ENCODE measurements around the gene GLI1. TPM values are rescaled to one million over a fixed set of nuclear protein-coding genes. Genes with fewer than 3 reads are reported as not detected.
A peak's percentile ranks its signal among the peaks of the same experiment; 100 is the strongest.

GLI1 gene
- total and polyA plus RNA-seq, 2 of the 13 experiments (the other 11 are each of a cell fraction or from before 2014, with no cell fraction given): 0.09 to 0.20 TPM

DNA sequence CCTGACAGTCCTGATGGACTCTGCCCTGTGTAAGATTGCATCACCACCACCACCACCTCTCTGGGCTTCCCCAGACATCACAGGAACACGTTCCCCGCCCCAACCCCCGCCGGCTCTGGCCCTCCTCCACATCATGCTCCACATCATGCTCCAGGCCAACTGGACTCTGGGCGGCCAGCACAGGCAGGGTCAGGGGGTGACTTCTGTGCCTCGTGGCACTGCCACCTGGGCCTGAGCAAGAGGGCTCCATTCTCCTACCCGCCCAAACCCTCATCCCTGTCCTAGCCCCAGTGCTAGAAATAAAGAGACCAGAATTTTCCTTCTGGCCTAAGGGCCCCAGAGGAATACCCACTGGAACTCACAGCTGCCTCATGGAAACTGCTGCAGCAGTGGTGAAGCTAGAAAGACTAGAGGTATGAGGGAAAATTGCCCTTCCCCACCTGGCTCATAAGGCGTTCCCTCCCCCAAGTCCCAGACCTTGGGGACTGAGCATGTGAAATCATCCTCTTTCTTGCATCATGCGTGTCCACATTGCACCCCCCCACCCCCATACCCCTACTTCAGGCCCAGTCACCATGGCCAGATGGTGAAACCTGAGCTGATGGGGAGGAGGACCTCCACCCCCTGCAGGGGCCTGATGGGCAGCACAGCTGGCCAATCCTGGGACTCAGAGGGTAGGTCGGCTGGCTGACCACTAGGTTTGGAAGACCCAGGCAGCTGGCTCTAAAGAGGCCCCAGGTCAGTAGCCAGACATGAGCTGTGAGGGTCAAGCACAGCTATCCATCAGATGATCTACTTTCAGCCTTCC, 4.8 kb upstream of the GLI1 start, which contains the start of gene INHBE (continued):
- TF ChIP-seq ZNF720 (CRISPR knock-in tag; IDR thresholded peaks at IDR 0.05): no peak
- TF ChIP-seq, protein P1, sequence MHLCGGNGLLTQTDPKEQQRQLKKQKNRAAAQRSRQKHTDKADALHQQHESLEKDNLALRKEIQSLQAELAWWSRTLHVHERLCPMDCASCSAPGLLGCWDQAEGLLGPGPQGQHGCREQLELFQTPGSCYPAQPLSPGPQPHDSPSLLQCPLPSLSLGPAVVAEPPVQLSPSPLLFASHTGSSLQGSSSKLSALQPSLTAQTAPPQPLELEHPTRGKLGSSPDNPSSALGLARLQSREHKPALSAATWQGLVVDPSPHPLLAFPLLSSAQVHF (CRISPR knock-in tag; IDR thresholded peaks at IDR 0.05): no peak
- TF ChIP-seq ZKSCAN1 (IDR thresholded peaks at IDR 0.05; ENCODE audit: low read length): no peak
- TF ChIP-seq PCBP1 (IDR thresholded peaks at IDR 0.05; ENCODE audit: borderline replicate concordance, low read depth, low read length): no peak
- TF ChIP-seq SMC3 (IDR thresholded peaks at IDR 0.05; ENCODE audit: low read length): peak; percentile 34; the same call in 1 of the 2 replicates
- TF ChIP-seq ZNF570 (CRISPR knock-in tag; IDR thresholded peaks at IDR 0.05; ENCODE audit: borderline replicate concordance): no peak
- peak; percentile 62 for TF ChIP-seq GATAD1 (CRISPR knock-in tag; IDR thresholded peaks at IDR 0.05)
- TF ChIP-seq, protein P2, sequence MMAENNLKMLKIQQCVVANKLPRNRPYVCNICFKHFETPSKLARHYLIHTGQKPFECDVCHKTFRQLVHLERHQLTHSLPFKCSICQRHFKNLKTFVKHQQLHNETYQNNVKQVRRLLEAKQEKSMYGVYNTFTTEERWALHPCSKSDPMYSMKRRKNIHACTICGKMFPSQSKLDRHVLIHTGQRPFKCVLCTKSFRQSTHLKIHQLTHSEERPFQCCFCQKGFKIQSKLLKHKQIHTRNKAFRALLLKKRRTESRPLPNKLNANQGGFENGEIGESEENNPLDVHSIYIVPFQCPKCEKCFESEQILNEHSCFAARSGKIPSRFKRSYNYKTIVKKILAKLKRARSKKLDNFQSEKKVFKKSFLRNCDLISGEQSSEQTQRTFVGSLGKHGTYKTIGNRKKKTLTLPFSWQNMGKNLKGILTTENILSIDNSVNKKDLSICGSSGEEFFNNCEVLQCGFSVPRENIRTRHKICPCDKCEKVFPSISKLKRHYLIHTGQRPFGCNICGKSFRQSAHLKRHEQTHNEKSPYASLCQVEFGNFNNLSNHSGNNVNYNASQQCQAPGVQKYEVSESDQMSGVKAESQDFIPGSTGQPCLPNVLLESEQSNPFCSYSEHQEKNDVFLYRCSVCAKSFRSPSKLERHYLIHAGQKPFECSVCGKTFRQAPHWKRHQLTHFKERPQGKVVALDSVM (CRISPR knock-in tag; IDR thresholded peaks at IDR 0.05): peak; percentile 35; the same call in 1 of the 2 replicates
- TF ChIP-seq ETV6 (CRISPR knock-in tag; conservative IDR thresholded peaks at IDR 0.05): no peak
- TF ChIP-seq RNF219 (CRISPR knock-in tag; IDR thresholded peaks at IDR 0.05): peak; percentile 80
- TF ChIP-seq CERS6 (CRISPR knock-in tag; IDR thresholded peaks at IDR 0.05): no peak
- TF ChIP-seq MEIS2 (CRISPR knock-in tag; IDR thresholded peaks at IDR 0.05): peak; percentile 94
- TF ChIP-seq ZNF337 (CRISPR knock-in tag; IDR thresholded peaks at IDR 0.05; ENCODE audit: borderline replicate concordance, low read depth): peak; percentile 57; the same call in 1 of the 2 replicates
- no peak for TF ChIP-seq SNAPC2 (CRISPR knock-in tag; IDR thresholded peaks at IDR 0.05)
- TF ChIP-seq, protein P3, sequence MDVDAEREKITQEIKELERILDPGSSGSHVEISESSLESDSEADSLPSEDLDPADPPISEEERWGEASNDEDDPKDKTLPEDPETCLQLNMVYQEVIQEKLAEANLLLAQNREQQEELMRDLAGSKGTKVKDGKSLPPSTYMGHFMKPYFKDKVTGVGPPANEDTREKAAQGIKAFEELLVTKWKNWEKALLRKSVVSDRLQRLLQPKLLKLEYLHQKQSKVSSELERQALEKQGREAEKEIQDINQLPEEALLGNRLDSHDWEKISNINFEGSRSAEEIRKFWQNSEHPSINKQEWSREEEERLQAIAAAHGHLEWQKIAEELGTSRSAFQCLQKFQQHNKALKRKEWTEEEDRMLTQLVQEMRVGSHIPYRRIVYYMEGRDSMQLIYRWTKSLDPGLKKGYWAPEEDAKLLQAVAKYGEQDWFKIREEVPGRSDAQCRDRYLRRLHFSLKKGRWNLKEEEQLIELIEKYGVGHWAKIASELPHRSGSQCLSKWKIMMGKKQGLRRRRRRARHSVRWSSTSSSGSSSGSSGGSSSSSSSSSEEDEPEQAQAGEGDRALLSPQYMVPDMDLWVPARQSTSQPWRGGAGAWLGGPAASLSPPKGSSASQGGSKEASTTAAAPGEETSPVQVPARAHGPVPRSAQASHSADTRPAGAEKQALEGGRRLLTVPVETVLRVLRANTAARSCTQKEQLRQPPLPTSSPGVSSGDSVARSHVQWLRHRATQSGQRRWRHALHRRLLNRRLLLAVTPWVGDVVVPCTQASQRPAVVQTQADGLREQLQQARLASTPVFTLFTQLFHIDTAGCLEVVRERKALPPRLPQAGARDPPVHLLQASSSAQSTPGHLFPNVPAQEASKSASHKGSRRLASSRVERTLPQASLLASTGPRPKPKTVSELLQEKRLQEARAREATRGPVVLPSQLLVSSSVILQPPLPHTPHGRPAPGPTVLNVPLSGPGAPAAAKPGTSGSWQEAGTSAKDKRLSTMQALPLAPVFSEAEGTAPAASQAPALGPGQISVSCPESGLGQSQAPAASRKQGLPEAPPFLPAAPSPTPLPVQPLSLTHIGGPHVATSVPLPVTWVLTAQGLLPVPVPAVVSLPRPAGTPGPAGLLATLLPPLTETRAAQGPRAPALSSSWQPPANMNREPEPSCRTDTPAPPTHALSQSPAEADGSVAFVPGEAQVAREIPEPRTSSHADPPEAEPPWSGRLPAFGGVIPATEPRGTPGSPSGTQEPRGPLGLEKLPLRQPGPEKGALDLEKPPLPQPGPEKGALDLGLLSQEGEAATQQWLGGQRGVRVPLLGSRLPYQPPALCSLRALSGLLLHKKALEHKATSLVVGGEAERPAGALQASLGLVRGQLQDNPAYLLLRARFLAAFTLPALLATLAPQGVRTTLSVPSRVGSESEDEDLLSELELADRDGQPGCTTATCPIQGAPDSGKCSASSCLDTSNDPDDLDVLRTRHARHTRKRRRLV (CRISPR knock-in tag; IDR thresholded peaks at IDR 0.05): no peak
- TF ChIP-seq ZNF160 (CRISPR knock-in tag; IDR thresholded peaks at IDR 0.05): no peak

Data from HepG2 (cell line).